Body of pancreas (tissue), 4 donors: ENCODE results near the gene EDN2. TPM values are rescaled to one million over a fixed set of nuclear protein-coding genes. Genes with fewer than 3 reads are reported as not detected.

Experiments
- ATAC-seq: fragments of 150-250 bp; one replicate; pipeline ENCODE4 v1.9.1; 2016
- DNase-seq, 4 donors: peaks; one replicate each; pipeline ENCODE4 v3.0.0-alpha.2; 2019
- H3K27ac ChIP-seq, 4 donors: fragments of 200-600 bp; sonication (generic); 1 replicate in 3 of 4; 2 replicates in 1 of 4; pipeline versions ENCODE4 v1.5.1 to v1.6.1; 2016 to 2019; ENCODE audit warnings: mild to moderate bottlenecking in 1 of 4, mixed read lengths in 1 of 4, moderate library complexity in 1 of 4
- H3K27me3 ChIP-seq, 2 donors: fragments of 200-600 bp; sonication (generic); one replicate each; pipeline ENCODE4 v1.6.0; 2016; ENCODE audit warnings: mild to moderate bottlenecking in 1 of 2
- H3K36me3 ChIP-seq, 2 donors: fragments of 200-600 bp; sonication (generic); replicated peaks in 1 of 2; 2 replicates each; pipeline ENCODE4 v1.5.1; 2016; ENCODE audit warnings: low read depth in 2 of 2; ENCODE audit not compliant: insufficient read depth in 1 of 2
- H3K4me1 ChIP-seq: fragments of 200-600 bp; sonication (generic); one replicate; pipeline ENCODE4 v1.6.0; 2016
- H3K4me3 ChIP-seq, 2 donors: fragments of 200-600 bp; sonication (generic); 1 replicate in 1 of 2; 2 replicates in 1 of 2; pipeline ENCODE4 v1.5.1; 2016 to 2019
- H3K9me3 ChIP-seq, 3 donors: fragments of 200-600 bp; sonication (generic); 1 replicate in 2 of 3; 2 replicates in 1 of 3; pipeline ENCODE4 v1.5.1; 2016
- CTCF ChIP-seq, 7 experiments: fragments of 450-650 bp in 4 of 7; fragments of 200-600 bp in 3 of 7; sonication (generic) in 3 of 7; IDR thresholded peaks; one replicate each; pipeline ENCODE4 v1.5.1; 2016 to 2019; ENCODE audit warnings: antibody characterized with exemption in 7 of 7
- POLR2A ChIP-seq, 3 donors: fragments of 450-650 bp; IDR thresholded peaks; one replicate each; pipeline ENCODE4 v1.6.1; 2016; ENCODE audit warnings: antibody characterized with exemption in 3 of 3, mild to moderate bottlenecking in 2 of 3
- WGBS, 2 donors: methylation state at CpG; one replicate each; pipeline ENCODE4 v1.1.5; 2017; 5-methylcytosine and 5-hydroxymethylcytosine counted together
- intact Hi-C: fragments of 100-400 bp; cut with DNase I; formaldehyde crosslinking; loops from one replicate; pipeline ENCODE4 v1.15.1; 2023
- total RNA-seq, 2 donors: library from RNA; depleted of rRNA; stranded (reverse); fragments of >200 nt; gene quantifications; one replicate each; pipeline ENCODE4 v1.1.0, GENCODE V29; 2016

Gene EDN2
- total RNA-seq, 2 donors from 2014 or later, result 3.6 TPM

- Histone ChIP-seq H3K4me3 (no peak overlapping the region), H3K27me3 (no peaks in the 10 kb centered on the region), H3K9me3 (peaks cover 0 to 6% (median 0%) of the 10 kb centered on the region in 3 donors), H3K36me3 (no peaks in the 10 kb centered on the region), H3K4me1 (no peaks in the 10 kb centered on the region), H3K27ac (no peak overlapping the region)
- intact Hi-C loops, result no loop called here
- ATAC-seq, result no peak
- WGBS, 2 donors, result 64 to 68% methylated on average over 6 to 7 of the region's 7 CpGs
- TF ChIP-seq CTCF (IDR thresholded peaks at IDR 0.05) (no peak), POLR2A (IDR thresholded peaks at IDR 0.05) (no peak)
- DNase-seq, result no peak
These were observed 41.7 kb downstream of the EDN2 start for GRCh38 chr1:41442697-41443251.

DNA sequence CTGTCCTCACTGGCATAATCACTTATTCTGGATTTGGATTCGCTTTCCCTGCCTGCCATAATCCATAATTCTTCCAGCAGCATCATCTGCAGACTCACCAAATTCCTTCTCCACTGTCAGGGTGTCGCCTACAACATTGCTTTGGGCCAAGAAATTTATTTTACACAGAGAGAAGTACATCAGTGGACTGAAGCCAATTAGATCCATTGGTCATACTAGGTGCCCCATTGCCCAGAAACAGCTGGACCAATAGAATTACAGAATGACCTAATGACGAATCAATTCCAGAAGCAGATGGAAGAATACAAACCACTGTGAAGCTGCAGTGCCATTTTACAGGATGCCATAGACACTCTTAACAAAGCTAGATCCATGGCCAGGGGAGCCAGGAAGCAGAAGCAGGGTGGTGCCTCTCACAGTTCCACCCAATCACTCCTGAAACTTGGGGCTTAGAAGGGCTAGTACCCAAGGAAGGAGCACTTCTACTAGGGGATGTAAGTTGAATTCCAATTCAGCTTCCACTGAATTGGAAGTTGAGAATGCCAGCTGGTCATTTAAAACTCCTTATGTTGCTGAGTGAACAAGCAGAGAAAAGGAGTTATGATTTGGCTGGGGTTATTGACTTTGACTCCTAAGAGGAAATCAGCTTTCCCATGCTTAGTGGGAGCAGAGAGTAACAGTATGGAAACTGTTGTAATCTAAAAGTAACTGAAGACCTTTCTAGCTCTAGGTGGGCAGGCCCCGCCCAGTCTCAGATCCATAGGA is 44.0 kb downstream of the EDN2 start:
- DNase-seq (no peak), ATAC-seq (no peak)
- no peaks in the 10 kb centered on the region for H3K4me1 ChIP-seq
- TF ChIP-seq POLR2A (IDR thresholded peaks at IDR 0.05) (no peak), CTCF (IDR thresholded peaks at IDR 0.05) (no peak)
- 89 to 90% methylated on average over 4 of the region's 4 CpGs for WGBS, 2 donors
- peaks cover 0 to 6% (median 0%) of the 10 kb centered on the region in 3 donors for H3K9me3 ChIP-seq
- no peaks in the 10 kb centered on the region for H3K27me3 ChIP-seq
- intact Hi-C loops, result no loop called here
- no peaks in the 10 kb centered on the region for H3K36me3 ChIP-seq
- H3K4me3 ChIP-seq, result no peak overlapping the region
- no peak overlapping the region for H3K27ac ChIP-seq

GRCh38 chr1:41439234-41439633 is 45.2 kb downstream of the EDN2 start:
- Histone ChIP-seq H3K27me3 (no peaks in the 10 kb centered on the region), H3K4me3 (no peak overlapping the region), H3K27ac (no peak overlapping the region), H3K36me3 (no peaks in the 10 kb centered on the region), H3K9me3 (peaks cover 0 to under 1% (median 0%) of the 10 kb centered on the region in 3 donors), H3K4me1 (no peaks in the 10 kb centered on the region)
- 61 to 63% methylated on average over 6 of the region's 6 CpGs for WGBS, 2 donors
- ATAC-seq, result no peak
- DNase-seq, result no peak
- no peak for TF ChIP-seq POLR2A (IDR thresholded peaks at IDR 0.05)
- no peak for TF ChIP-seq CTCF (IDR thresholded peaks at IDR 0.05)
- intact Hi-C loops, result no loop called here

DNA sequence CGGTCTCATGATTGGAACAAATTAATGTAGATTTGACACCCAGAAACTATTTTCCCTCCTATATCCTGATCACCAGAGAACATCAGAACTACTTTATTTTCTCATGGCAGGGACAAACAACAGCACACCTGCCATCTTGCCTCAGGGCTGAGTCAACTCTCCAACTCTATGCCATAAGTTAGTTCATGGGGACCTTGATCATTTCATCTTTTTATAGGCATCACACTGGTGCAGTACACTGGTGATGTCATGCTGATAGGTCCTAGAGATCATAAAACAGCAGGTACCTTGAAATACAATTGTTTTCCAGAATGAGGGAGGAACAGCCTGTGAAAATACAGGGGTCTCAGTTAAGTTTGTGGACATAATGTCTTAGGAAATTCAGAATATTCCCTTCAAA is 45.8 kb downstream of the EDN2 start:
- no peaks in the 10 kb centered on the region for H3K9me3 ChIP-seq
- intact Hi-C loops, result no loop called here
- TF ChIP-seq CTCF (IDR thresholded peaks at IDR 0.05) (no peak), POLR2A (IDR thresholded peaks at IDR 0.05) (no peak)
- H3K27me3 ChIP-seq, result no peaks in the 10 kb centered on the region
- no peak overlapping the region for H3K27ac ChIP-seq
- no peak for ATAC-seq
- peaks cover 1% of the 10 kb centered on the region for H3K4me1 ChIP-seq
- no peaks in the 10 kb centered on the region for H3K36me3 ChIP-seq
- 92 to 97% methylated on average over 1 of the region's 1 CpG for WGBS, 2 donors
- no peak for DNase-seq
- no peak overlapping the region for H3K4me3 ChIP-seq

DNA sequence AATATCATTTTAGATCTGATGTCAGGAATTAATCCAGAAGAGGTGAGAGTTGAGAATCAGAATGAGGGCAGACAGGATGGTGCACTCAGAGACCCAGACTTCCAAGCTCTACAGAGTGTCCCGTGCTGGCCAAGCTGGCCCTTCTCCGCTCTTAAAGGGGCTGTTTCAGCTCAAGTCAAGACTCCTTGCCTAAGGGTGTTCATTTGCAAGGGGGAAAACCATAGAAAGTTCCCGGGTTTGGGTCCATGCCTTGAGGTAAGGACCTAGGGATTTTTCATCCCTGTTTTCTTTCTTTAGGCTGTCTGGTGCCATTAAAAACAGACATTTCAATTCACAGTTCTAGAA is 47.5 kb downstream of the EDN2 start:
- Histone ChIP-seq H3K4me3 (no peak overlapping the region), H3K27ac (no peak overlapping the region), H3K27me3 (no peaks in the 10 kb centered on the region), H3K4me1 (peaks cover 18% of the 10 kb centered on the region), H3K36me3 (no peaks in the 10 kb centered on the region), H3K9me3 (no peaks in the 10 kb centered on the region)
- no peak for TF ChIP-seq CTCF (IDR thresholded peaks at IDR 0.05)
- 71 to 81% methylated on average over 3 of the region's 3 CpGs for WGBS, 2 donors
- intact Hi-C loops, result no loop called here
- no peak for DNase-seq
- no peak for ATAC-seq
